ENCODE measurements around the gene ELN. TPM values are rescaled to one million over a fixed set of nuclear protein-coding genes. Genes with fewer than 3 reads are reported as not detected.

ELN gene
- total RNA-seq, 1 experiment from 2014 or later, result 0.37 TPM

DNA sequence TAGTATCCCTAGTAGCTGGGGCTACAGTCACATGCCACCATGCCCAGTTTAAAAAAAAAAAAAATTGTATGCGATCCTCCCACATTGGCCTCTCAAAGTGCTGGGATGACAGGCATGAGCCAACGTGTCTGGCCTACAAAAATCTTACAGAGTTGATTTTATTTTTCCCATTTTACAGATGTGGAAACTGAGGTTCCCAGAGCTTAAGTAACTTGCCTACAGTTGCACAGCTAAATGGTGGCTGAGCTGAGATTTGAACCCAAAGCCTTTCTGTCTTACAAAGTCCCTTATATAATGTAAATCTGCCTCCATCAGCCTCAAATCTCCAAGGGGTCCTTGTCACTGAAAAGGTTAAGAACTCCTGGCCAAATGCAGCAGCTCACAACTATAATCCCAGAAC lies 31.1 kb downstream of the ELN start:
- Histone ChIP-seq H4K5ac (ENCODE audit: insufficient read length, low read depth, low read length) (no peak overlapping the region), H2BK12ac (ENCODE audit: insufficient read length, low read depth, low read length) (no peak overlapping the region), H3K9ac (ENCODE audit: extremely low read depth, insufficient read length, low read length) (no peak overlapping the region), H4K20me1 (ENCODE audit: control insufficient read depth, insufficient read depth, insufficient read length) (no peaks in the 10 kb centered on the region), H3T11ph (ENCODE audit: low read length) (no peak overlapping the region), H3K56ac (ENCODE audit: insufficient read length, low read depth, low read length) (no peak overlapping the region), H3K4ac (ENCODE audit: low read depth, low read length) (no peak overlapping the region), H3K23ac (ENCODE audit: insufficient read length, low read depth, low read length) (no peak overlapping the region), H3K14ac (ENCODE audit: insufficient read depth, low read length) (no peak overlapping the region), H3K27ac (ENCODE audit: insufficient read length, low read depth, low read length) (no peak overlapping the region), H3K23me2 (ENCODE audit: insufficient read length, low read depth, low read length, poor library complexity, severe bottlenecking) (no peaks in the 10 kb centered on the region), H4K91ac (ENCODE audit: insufficient read length, low read depth, low read length) (no peak overlapping the region), H2BK20ac (ENCODE audit: low read depth, low read length, poor library complexity, severe bottlenecking) (no peak overlapping the region), H3K9me3 (ENCODE audit: control insufficient read depth, low read depth, low read length) (no peaks in the 10 kb centered on the region), H3K4me1 (ENCODE audit: insufficient read depth, low read length) (no peaks in the 10 kb centered on the region), H4K8ac (replicated peaks; ENCODE audit: insufficient read length, low read depth, low read length) (no peak overlapping the region), H3K18ac (ENCODE audit: insufficient read length, low read depth, low read length) (no peak overlapping the region), H3K79me2 (ENCODE audit: insufficient read depth, low read length) (no peaks in the 10 kb centered on the region), H2BK5ac (ENCODE audit: insufficient read length, low read length) (no peak overlapping the region), H2BK120ac (ENCODE audit: low read depth, low read length, poor library complexity, severe bottlenecking) (no peak overlapping the region), H2AFZ (ENCODE audit: low read length) (no peak overlapping the region), H3K79me1 (ENCODE audit: insufficient read depth, low read depth, low read length, poor library complexity, severe bottlenecking) (no peaks in the 10 kb centered on the region), H3K4me2 (ENCODE audit: insufficient read depth, insufficient read length, low read length) (no peak overlapping the region), H2BK15ac (ENCODE audit: low read depth, low read length) (no peak overlapping the region), H2AK5ac (ENCODE audit: insufficient read length, low read length) (no peak overlapping the region), H3K27me3 (ENCODE audit: insufficient read depth, low read length) (no peaks in the 10 kb centered on the region)
- TF ChIP-seq, protein P1, sequence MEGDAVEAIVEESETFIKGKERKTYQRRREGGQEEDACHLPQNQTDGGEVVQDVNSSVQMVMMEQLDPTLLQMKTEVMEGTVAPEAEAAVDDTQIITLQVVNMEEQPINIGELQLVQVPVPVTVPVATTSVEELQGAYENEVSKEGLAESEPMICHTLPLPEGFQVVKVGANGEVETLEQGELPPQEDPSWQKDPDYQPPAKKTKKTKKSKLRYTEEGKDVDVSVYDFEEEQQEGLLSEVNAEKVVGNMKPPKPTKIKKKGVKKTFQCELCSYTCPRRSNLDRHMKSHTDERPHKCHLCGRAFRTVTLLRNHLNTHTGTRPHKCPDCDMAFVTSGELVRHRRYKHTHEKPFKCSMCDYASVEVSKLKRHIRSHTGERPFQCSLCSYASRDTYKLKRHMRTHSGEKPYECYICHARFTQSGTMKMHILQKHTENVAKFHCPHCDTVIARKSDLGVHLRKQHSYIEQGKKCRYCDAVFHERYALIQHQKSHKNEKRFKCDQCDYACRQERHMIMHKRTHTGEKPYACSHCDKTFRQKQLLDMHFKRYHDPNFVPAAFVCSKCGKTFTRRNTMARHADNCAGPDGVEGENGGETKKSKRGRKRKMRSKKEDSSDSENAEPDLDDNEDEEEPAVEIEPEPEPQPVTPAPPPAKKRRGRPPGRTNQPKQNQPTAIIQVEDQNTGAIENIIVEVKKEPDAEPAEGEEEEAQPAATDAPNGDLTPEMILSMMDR (conservative IDR thresholded peaks at IDR 0.05), result no peak
- no CpG with 5 or more reads among the region's 2 CpGs for WGBS (ENCODE audit: extremely low coverage, insufficient read length, low lambda C conversion rate)
- Mint-ChIP-seq H3K36me3 (ENCODE audit: insufficient read depth in 1 of 3, low read depth in 3 of 3) (no peaks in the 10 kb centered on the region), H3K27me3 (ENCODE audit: low read depth) (peaks cover 10% of the 10 kb centered on the region), H3K9me3 (no peaks in the 10 kb centered on the region), H3K4me1 (peaks cover 0 to 16% of the 10 kb centered on the region in 2 experiments; a peak in 3 of 4 replicates), H3K27ac (no peak overlapping the region), H3K4me3 (no peak overlapping the region)
- no peak for DNase-seq
